Measurements from ENCODE around the gene NEK1. TPM values are rescaled to one million over a fixed set of nuclear protein-coding genes. Genes with fewer than 3 reads are reported as not detected.

Gene NEK1
- total RNA-seq, 1 donor from 2014 or later: 13.0 TPM

GRCh38 chr4:169410839-169411770 is 201.3 kb downstream of the NEK1 start:
- peaks cover 7% of the 10 kb centered on the region for H3K36me3 Mint-ChIP-seq (ENCODE audit: low read depth)
- TF ChIP-seq CTCF (conservative IDR thresholded peaks at IDR 0.05): no peak
- H3K9me3 Mint-ChIP-seq: peaks cover 4% of the 10 kb centered on the region
- peak; percentile 16 for DNase-seq (ENCODE audit: low read depth, low spot score)
- peaks cover 7% of the 10 kb centered on the region for H3K4me1 Mint-ChIP-seq
- H3K27me3 Mint-ChIP-seq (ENCODE audit: low read depth): no peaks in the 10 kb centered on the region
- H3K4me3 Mint-ChIP-seq: no peak overlapping the region
- H3K27ac Mint-ChIP-seq (ENCODE audit: unreplicated experiment): peak overlapping the region; percentile 83

- Mint-ChIP-seq H3K9me3 (peaks cover 4% of the 10 kb centered on the region), H3K4me1 (peaks cover 12% of the 10 kb centered on the region), H3K27me3 (ENCODE audit: low read depth) (no peaks in the 10 kb centered on the region), H3K27ac (ENCODE audit: unreplicated experiment) (no peak overlapping the region), H3K36me3 (ENCODE audit: low read depth) (peaks cover 7% of the 10 kb centered on the region), H3K4me3 (no peak overlapping the region)
- no peak for DNase-seq (ENCODE audit: low read depth, low spot score)
- TF ChIP-seq CTCF (conservative IDR thresholded peaks at IDR 0.05): no peak
Measured at GRCh38 chr4:169407217-169407845, 205.1 kb downstream of the NEK1 start.

GRCh38 chr4:169404960-169405359 is 207.4 kb downstream of the NEK1 start:
- peaks cover 4% of the 10 kb centered on the region for H3K9me3 Mint-ChIP-seq
- TF ChIP-seq CTCF (conservative IDR thresholded peaks at IDR 0.05): no peak
- DNase-seq (ENCODE audit: low read depth, low spot score): no peak
- no peak overlapping the region for H3K4me3 Mint-ChIP-seq
- H3K27ac Mint-ChIP-seq (ENCODE audit: unreplicated experiment): no peak overlapping the region
- peaks cover 7% of the 10 kb centered on the region for H3K36me3 Mint-ChIP-seq (ENCODE audit: low read depth)
- no peaks in the 10 kb centered on the region for H3K27me3 Mint-ChIP-seq (ENCODE audit: low read depth)
- peaks cover 5% of the 10 kb centered on the region for H3K4me1 Mint-ChIP-seq

- H3K36me3 Mint-ChIP-seq (ENCODE audit: low read depth): peaks cover 3% of the 10 kb centered on the region
- H3K4me3 Mint-ChIP-seq: no peak overlapping the region
- no peak overlapping the region for H3K27ac Mint-ChIP-seq (ENCODE audit: unreplicated experiment)
- H3K4me1 Mint-ChIP-seq: peaks cover 20% of the 10 kb centered on the region
- H3K27me3 Mint-ChIP-seq (ENCODE audit: low read depth): no peaks in the 10 kb centered on the region
- TF ChIP-seq CTCF (conservative IDR thresholded peaks at IDR 0.05): no peak
- DNase-seq (ENCODE audit: low read depth, low spot score): no peak
- no peaks in the 10 kb centered on the region for H3K9me3 Mint-ChIP-seq
Measured at GRCh38 chr4:169400832-169401231, 211.6 kb downstream of the NEK1 start.

- Mint-ChIP-seq H3K36me3 (ENCODE audit: low read depth) (peaks cover 3% of the 10 kb centered on the region), H3K27ac (ENCODE audit: unreplicated experiment) (no peak overlapping the region), H3K27me3 (ENCODE audit: low read depth) (no peaks in the 10 kb centered on the region), H3K4me3 (no peak overlapping the region), H3K4me1 (peaks cover 20% of the 10 kb centered on the region), H3K9me3 (no peaks in the 10 kb centered on the region)
- no peak for DNase-seq (ENCODE audit: low read depth, low spot score)
- no peak for TF ChIP-seq CTCF (conservative IDR thresholded peaks at IDR 0.05)
Measured at GRCh38 chr4:169399976-169400767, 212.2 kb downstream of the NEK1 start.
